Loucy (cell line): Measurements from ENCODE around the gene PLA2G12A.

ENCODE experiments used
- EZH2phosphoT487 ChIP-seq: fragments of 200-600 bp; IDR thresholded peaks from 2 replicates; pipeline ENCODE4 v1.6.1; 2018; ENCODE audit warnings: antibody characterized with exemption, mild to moderate bottlenecking, moderate library complexity, borderline replicate concordance
- TF ChIP-seq, protein P1 (sequence below): fragments of 200-600 bp; sonication (generic); conservative IDR thresholded peaks from 2 replicates; pipeline ENCODE4 v1.5.1; 2014; ENCODE audit warnings: mild to moderate bottlenecking, antibody characterized with exemption, low read length

DNA sequence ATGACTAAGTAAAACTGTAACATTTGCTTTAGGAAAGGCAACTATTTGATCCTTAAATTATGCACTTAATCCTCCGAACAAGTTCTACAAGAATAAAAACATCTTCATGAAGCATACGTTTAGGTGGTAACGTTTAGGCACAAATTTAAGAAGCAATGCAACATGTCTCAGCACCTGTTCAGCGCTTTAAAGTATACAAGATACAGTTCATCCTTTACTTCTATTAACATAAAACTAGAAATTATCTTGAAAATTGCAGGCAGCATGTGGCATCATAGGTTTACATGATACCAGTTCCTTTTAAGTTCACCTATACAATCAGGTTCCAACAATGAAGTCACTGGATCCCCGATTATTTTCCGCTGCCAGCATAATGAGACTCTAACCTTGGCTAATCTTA is 1.5 kb downstream of the PLA2G12A start:
- TF ChIP-seq, protein P1, sequence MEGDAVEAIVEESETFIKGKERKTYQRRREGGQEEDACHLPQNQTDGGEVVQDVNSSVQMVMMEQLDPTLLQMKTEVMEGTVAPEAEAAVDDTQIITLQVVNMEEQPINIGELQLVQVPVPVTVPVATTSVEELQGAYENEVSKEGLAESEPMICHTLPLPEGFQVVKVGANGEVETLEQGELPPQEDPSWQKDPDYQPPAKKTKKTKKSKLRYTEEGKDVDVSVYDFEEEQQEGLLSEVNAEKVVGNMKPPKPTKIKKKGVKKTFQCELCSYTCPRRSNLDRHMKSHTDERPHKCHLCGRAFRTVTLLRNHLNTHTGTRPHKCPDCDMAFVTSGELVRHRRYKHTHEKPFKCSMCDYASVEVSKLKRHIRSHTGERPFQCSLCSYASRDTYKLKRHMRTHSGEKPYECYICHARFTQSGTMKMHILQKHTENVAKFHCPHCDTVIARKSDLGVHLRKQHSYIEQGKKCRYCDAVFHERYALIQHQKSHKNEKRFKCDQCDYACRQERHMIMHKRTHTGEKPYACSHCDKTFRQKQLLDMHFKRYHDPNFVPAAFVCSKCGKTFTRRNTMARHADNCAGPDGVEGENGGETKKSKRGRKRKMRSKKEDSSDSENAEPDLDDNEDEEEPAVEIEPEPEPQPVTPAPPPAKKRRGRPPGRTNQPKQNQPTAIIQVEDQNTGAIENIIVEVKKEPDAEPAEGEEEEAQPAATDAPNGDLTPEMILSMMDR, result no peak
- TF ChIP-seq EZH2phosphoT487, result no peak
